HL-60/S4 treated with retinoic acid at 250 ng/mL for 4 days and 3 days (cell line): ENCODE measurements around the gene CACNA2D3.
"Not testable (repeated sequence)": the region's sequence is repeated elsewhere in the genome, so short reads cannot be mapped to it uniquely, and the experiment has no call there.

Source experiments
- in situ Hi-C: fragments of 300-500 bp; cut with MboI; formaldehyde crosslinking; loops from 2 replicates; pipeline ENCODE4 v1.7.0; 2022; ENCODE audit warnings: low sequenced_read_pairs

The CACNA2D3 gene

DNA sequence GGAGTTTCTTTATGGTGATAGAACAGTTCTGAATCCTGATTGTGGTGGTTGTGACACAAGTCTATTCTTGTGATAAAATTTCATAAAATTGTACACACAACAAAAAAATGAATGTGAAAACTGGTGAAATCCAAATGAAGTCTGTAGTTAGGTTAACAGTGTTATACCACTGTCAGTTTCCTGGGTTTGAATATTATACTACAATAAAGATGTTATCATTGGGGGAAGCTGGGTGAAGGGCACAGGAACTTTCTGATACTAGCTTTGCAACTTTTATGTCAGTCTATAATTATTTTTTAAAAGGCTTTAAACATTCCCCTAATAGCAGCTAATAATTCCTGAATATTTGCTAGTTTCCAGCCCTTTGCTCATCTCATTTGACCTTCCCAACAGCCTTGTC is 485.7 kb downstream of the CACNA2D3 start:
- in situ Hi-C loops, result no loop called here

GRCh38 chr3:54619053-54619452 is 496.7 kb downstream of the CACNA2D3 start:
- in situ Hi-C loops, result no loop called here

DNA sequence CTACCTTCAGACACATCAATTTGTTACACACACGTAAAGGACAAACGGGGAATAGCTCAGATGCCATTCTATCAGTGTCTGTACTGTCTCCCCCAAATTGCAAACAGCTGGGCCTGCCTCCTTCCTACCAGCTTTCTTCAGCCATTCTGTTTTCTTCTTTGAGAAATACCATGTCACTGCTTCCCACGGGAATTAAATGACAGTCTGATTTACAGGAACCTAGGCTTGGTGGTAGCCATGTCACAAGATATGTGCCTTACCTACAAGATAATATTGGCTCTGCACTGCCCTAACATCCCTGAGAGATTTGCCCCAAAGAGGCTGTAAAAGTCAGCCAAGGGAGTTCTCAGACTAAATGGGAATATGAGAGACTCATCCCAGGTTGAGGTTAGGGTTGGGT is 497.2 kb downstream of the CACNA2D3 start:
- in situ Hi-C loops, result no loop called here

DNA sequence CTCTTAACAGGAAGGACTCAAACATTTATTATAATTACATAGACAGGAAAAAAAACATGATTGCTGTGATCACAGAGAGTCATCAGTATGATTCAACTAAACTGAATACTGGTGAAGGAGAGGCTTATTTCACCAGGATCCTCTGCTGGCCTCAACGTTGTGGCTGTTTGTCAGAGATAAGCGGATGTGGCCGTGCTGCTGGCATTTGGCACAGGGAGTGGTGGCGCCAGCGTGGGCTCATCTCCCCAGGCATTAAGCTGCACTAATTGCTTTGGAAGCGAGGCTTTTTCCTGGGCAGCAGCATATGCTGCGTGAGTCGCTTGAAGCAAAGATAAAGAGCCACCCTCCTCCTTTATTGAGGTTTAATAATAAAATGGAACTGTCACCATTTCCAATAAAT is 498.8 kb downstream of the CACNA2D3 start:
- in situ Hi-C loops, result no loop called here

DNA sequence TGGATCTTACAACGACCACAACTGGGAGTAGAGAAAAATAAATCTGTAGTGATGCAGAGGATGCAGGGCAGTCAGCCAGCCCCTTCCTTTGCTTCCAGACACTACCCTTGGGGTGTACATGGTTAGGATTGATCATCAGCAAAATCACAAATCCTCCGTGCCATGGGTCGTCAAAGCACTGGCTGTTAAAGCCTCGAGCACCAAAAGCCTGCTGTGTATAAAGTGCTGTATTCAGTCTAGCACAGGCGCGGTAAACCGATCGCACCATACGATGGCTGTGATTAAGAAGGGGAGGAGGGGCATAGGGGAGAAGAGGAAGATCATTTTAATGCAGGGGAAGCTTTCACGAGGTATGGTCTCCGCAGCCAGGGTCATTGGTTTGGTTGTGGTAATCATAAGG is 500.3 kb downstream of the CACNA2D3 start:
- in situ Hi-C loops, result no loop called here

DNA sequence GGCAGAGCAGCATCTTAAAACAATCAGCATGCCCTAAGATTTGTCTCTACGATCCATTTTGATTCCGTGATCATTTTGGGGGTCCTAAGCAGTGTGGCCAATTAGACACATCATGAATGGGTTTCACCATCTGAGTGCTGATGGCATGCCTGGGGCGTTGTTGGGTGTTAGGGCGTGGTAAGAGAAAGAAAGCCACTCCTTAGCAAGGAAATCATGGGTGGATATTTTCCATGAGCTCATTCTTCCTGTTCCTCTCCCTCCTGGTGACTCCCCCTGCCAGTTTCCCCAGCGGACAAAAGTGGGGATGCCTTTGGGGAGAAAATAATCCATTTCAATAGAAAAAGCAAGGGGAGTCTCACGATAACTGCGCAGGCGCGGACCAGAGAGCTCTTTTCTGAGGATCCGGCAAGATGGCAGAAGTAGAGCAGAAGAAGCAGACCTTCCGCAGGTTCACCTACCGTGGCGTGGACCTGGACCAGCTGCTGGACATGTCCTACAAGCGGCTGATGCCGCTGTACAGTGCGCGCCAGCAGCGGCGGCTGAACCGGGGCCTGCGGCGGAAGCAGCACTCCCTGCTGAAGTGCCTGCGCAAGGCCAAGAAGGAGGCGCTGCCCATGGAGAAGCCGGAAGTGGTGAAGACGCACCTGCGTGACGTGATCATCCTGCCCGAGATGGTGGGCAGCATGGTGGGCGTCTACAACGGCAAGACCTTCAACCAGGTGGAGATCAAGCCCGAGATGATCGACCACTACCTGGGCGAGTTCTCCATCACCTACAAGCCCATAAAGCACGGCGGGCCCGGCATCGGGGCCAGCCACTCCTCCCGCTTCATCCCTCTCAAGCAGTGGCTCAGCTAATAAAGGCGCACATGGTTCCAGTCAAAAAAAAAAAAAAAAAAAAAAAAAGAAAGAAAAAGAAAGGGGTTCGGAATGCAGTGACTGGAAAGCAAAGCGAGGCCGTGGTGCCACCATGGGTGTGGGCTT is 503.7 kb downstream of the CACNA2D3 start:
- in situ Hi-C loops, result no loop called here

DNA sequence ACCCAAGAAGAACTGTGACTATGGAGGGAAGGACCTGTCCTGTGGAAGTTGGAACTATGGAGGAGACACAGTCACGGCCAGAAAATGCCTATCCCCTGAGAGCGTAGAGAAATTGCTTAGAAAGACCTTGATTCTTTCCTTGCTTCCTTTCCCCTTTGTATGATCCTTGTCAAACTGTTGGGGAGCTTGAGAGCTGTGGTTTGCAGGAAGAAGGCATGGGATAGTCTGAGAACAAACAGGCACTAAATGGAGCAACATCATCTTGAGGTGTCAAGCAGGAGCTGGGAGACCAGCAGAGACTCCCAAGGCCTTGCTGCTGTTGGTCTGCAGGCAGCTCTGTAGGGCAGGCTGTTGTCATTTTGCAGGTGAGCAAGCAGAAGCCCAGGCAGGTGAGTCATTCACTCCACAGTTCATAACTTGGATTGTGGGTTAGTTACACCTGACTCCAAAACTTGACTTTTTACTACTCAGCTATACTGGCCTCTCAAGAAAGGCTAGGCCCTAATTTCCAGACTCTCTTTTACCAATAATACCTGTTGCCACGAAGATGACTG is 506.6 kb downstream of the CACNA2D3 start:
- in situ Hi-C loops, result no loop called here

GRCh38 chr3:54630101-54630623 is 507.8 kb downstream of the CACNA2D3 start:
- in situ Hi-C loops, result no loop called here

DNA sequence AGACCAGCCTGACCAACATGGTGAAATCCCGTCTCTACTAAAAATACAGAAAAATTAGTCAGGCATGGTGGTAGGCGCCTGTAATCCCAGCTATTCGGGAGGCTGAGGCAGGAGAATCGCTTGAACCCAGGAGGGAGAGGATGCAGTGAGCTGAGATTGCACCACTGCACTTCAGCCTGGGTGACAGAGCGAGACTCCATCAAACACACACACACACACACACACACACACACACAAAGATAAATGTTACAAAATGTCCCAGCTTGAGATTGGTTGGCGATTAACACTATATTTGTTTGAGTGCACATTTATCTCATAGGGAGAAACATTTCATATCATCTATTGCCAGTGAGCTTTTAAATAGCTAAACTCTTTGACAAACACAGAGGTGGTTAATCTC is 508.6 kb downstream of the CACNA2D3 start:
- in situ Hi-C loops, result not testable (repeated sequence)

GRCh38 chr3:54631516-54632325 is 509.4 kb downstream of the CACNA2D3 start:
- in situ Hi-C loops, result no loop called here

DNA sequence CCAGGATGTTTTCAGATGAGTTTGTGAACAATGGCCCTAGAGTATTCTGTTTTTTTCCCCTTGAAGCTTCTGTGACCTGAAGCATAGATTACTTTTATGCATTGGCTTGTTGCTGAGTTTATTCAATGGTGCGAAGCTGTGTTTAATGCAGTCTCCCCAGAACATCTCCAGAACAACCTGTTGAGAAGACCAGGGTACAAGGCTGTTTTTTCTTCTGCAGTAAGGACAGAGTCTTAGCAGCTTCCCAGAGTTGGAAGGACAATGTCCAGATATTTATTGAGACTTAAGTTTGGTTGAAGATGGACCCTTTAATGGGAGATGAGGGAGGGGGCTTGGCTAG is 509.9 kb downstream of the CACNA2D3 start:
- in situ Hi-C loops, result no loop called here

GRCh38 chr3:54632834-54633233 is 510.5 kb downstream of the CACNA2D3 start:
- in situ Hi-C loops, result no loop called here

GRCh38 chr3:54633444-54634121 is 511.2 kb downstream of the CACNA2D3 start:
- in situ Hi-C loops, result no loop called here

- in situ Hi-C loops, result no loop called here
These were observed 511.7 kb downstream of the CACNA2D3 start for GRCh38 chr3:54634122-54634469.

DNA sequence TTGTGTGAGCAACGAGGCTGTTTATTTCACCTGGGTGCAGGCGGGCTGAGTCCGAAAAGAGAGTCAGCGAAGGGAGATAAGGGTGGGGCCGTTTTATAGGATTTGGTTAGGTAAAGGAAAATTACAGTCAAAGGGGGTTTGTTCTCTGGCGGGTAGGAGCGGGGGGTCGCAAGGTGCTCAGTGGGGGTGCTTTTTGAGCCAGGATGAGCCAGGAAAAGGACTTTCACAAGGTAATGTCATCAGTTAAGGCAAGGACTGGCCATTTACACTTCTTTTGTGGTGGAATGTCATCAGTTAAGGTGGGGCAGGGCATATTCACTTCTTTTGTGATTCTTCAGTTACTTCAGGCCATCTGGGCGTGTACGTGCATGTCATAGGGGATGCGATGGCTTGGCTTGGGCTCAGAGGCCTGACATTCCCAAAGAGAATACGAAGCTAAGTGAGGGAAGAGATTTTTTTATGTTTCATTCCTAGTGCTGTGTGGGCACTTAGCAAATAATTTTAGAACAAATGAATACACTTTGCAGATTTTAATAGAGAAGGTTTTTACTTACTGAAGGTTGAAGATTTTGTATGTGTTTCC is 517.5 kb downstream of the CACNA2D3 start:
- in situ Hi-C loops, result not testable (repeated sequence)

- in situ Hi-C loops, result no loop called here
These were observed 519.1 kb downstream of the CACNA2D3 start for GRCh38 chr3:54641226-54642014.

DNA sequence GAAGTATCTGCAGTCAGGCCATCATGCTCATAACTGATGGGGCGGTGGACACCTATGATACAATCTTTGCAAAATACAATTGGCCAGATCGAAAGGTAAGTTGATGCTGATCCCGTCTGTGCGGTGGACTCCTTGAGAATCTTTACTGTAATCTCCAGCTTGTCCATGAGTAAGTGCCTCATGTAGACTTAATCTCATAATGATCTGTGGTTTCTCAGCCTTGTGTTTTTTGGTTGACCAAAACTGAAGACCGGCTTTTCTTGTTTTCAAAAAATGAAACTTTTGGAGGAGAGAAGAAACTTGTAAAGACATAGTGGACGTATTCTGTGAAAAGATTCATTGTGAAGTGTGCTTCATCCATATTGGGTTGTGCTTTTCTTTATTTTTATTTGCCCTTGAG is 519.8 kb downstream of the CACNA2D3 start:
- in situ Hi-C loops, result no loop called here

DNA sequence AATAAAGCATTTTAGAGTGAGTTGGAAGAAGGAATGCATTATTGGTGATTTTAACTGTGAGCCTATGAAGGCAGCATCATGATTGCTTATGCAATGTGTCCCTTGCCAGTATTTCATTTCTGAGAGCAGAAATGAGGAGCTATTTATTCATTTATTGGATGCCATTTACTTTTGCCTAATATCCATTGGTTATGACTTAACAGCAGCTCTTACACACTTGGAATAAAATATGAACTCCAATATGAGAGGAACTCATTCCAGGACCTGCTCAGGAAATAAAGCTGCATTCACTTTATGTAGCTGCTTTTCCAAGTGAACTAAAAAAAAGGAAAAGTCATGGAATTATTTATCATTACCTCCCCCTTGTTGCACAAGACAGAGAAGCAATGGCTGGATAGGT is 525.4 kb downstream of the CACNA2D3 start:
- in situ Hi-C loops, result no loop called here

DNA sequence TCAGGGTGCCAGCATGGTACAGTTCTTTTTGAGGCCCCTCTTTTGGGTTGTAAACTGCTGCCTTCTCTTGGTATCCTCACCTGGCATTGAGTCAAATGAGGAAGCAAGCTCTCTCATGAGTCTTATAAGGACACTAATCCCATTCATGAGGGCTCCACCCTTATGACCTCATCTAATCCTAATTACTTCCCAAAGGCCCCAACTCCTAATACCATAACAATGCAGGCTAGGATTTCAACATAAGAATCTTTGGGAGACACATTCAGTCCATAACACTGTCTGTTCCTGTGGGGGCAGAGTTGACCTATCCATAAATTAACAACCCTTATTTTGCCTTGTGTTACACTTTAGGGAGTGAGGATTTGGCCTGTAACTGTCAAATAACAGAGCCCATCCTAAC is 527.2 kb downstream of the CACNA2D3 start:
- in situ Hi-C loops, result no loop called here
